SK-MEL-5 (cell line): Measurements from ENCODE around the gene GTF2IRD1. TPM values are rescaled to one million over a fixed set of nuclear protein-coding genes. Genes with fewer than 3 reads are reported as not detected.
"Not testable (repeated sequence)": the region's sequence is repeated elsewhere in the genome, so short reads cannot be mapped to it uniquely, and the experiment has no call there.

ENCODE experiments used
- DNase-seq: peaks from one replicate; pipeline ENCODE4 v3.0.0-alpha.2; 2016; ENCODE audit warnings: low read depth, low spot score
- in situ Hi-C: cut with HindIII; loops from 2 replicates; pipeline ENCODE4 v1.10.0; 2016; ENCODE audit warnings: low sequenced_read_pairs, high pct_unique_total_duplicates, low pct_unique_long_range_greater_than_20kb
- total RNA-seq: library from RNA; depleted of rRNA; stranded (reverse); fragments of >200 nt; shearing (Covaris generic); gene quantifications from 2 replicates; pipeline ENCODE4 v1.2.3, GENCODE V29; 2014

Gene GTF2IRD1
- total RNA-seq, 1 experiment from 2014 or later, result 2.6 TPM

- in situ Hi-C loops, DNase-seq: not testable (repeated sequence)
Measured at GRCh38 chr7:74496773-74497172, 43.1 kb downstream of the GTF2IRD1 start.

DNA sequence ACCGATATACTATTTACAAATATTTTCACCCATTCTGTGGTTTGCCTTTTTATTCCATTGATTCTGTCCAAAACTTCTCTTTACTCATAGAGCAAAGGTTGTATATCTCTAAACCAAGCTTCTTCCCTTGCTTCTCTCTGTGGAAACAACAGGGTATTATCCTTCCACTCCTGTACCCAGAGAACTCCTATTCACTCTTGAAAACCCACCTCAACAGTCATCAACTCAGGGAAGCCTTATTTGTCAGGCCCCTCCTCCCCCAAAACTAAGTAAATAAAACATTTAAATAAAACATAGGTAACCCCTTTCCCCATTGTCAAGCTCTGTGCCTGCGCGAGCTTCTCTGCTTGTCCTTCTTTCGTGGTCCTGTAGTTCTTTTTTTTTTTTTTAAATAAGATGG is 44.6 kb downstream of the GTF2IRD1 start:
- DNase-seq, result no peak
- in situ Hi-C loops, result no loop called here

DNA sequence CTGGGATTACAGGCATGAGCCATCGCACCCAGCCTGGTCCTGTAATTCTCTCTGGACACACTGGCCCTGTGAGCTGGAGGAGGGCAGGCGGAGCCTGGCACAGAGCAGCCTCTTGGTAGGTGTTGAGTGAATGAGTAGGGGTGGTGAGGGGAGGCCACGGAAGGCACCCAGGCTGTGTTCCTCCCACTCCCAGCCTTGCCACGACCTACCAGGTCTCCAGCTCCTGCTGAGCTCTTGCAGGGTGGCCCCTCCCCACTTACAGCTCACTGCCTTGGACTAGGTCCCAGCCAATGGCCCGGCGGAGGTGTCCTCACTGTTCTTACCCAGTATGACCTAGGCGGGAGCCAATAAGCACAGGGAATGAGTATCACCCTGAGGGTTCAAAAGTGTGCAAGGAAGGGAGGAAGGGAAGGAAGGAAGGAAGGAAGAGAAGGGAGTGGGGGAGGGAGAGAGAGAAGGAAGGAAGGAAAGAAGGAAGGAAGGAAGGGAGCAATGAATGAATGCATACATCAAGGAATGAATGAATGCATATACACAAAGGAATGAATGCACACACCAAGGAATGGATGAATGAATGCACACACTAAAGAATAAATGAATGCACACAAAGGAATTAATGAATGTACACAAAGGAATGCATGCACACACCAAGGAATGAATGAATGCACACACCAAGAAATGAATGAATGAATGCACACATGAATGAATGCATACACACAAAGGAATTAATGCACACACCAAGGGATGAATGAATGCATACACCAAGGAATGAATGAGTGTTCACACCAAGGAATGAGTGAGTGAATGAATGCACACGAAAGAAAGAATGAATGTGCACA is 45.5 kb downstream of the GTF2IRD1 start:
- in situ Hi-C loops, result no loop called here
- DNase-seq, result no peak

GRCh38 chr7:74499835-74500388 is 46.2 kb downstream of the GTF2IRD1 start:
- in situ Hi-C loops, result no loop called here
- no peak for DNase-seq

GRCh38 chr7:74501298-74501697 is 47.6 kb downstream of the GTF2IRD1 start:
- in situ Hi-C loops, result no loop called here
- DNase-seq, result no peak

GRCh38 chr7:74502216-74502891 is 48.6 kb downstream of the GTF2IRD1 start:
- in situ Hi-C loops, result no loop called here

GRCh38 chr7:74503061-74503460 is 49.4 kb downstream of the GTF2IRD1 start:
- in situ Hi-C loops, result no loop called here

More at GRCh38 chr7:74502216-74502891, 48.6 kb downstream of the GTF2IRD1 start:
- no peak for DNase-seq

DNA sequence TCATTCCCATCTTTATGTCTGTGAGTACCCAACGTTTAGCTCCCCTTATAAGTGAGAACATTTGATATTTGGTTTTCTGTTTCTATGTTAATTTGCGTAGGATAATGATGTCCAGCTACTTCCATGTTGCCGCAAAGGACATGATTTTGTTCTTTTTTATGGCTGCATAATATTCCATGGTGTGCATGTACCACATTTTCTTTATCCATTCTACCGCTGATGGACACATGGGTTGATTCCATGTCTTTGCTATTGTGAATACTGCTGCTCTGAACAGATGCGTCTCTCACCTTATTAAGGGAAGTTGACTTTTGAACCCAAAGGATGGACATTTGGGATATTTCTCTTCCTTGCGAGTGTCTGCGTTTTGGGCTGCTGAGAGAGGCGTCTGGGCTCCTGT is 50.2 kb downstream of the GTF2IRD1 start:
- in situ Hi-C loops, result no loop called here
- no peak for DNase-seq

More at GRCh38 chr7:74503061-74503460, 49.4 kb downstream of the GTF2IRD1 start:
- DNase-seq, result no peak

DNA sequence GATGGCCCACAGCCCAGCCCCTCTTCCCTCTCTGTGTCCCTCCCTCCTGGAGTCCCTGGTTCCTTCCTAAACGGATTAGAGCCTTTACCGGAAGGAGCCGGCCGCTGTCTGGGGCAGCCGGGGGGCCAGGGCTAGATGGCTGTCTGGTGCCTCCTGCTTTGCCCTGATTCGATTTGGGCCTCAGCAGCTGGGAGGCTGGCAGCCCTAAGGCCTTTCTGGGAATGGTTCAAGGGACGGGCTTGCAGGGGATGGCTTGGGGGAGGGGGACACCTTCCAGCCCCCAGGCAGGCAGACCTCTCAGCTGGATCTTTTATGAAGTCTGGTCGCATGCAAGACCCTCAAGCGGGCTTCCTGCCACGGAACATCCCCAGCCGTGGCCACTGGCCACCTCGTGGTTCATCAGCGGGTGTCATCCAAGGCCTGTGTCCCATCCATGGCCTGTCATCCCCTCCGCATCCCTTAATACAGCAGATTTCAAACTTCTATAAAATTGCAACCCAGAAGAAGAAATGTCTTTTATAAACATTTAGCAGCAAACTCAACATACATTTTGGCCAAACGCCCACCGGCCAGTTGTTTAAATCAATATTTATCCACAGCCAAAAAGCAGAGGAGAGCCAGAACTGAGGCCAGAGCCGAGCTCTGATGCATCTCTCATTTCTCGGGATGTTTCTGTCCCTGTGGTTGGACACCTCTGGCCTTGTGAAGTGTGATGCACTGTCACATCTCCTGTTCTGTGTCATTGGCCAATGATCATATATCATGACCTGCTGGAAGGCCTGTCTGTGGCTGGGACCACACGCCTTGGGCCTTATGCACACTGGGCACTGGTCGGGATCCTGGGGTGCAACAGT is 52.0 kb downstream of the GTF2IRD1 start:
- DNase-seq, result no peak
- in situ Hi-C loops, result no loop called here

GRCh38 chr7:74506325-74506724 is 52.6 kb downstream of the GTF2IRD1 start:
- in situ Hi-C loops, result no loop called here
- no peak for DNase-seq

DNA sequence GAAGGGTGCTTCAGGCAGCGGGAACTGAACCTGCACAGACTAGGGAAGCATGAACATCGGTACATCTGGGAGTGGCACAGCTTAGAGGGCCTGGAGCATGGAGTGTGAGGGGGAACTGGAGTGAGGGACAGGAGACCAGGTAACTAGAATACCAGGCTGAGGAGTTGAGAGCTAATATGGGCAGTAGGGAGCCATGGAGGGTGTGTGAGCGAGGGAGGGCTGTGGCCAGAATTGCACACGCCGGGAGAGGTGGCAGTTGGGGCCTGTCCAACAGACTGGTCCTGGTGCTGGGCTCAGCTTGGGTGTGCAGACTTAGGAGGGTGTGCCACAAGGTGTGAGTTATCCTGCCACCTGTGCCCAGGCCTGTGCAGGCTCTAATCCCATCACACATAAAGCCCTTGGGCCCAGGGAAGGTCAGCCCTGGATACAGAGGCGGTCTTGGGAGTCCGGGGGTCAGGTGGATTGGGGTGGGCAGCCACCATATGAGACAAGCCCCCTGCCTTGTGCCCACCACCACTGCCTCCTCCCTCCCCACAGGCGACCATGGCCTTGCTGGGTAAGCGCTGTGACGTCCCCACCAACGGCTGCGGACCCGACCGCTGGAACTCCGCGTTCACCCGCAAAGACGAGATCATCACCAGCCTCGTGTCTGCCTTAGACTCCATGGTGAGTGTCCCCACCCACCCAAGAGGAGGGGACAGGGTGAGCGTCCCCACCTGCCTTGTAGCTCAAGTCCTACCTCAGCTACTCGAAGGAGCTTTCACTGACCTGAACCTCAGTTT is 54.0 kb downstream of the GTF2IRD1 start:
- no peak for DNase-seq
- in situ Hi-C loops, result no loop called here

DNA sequence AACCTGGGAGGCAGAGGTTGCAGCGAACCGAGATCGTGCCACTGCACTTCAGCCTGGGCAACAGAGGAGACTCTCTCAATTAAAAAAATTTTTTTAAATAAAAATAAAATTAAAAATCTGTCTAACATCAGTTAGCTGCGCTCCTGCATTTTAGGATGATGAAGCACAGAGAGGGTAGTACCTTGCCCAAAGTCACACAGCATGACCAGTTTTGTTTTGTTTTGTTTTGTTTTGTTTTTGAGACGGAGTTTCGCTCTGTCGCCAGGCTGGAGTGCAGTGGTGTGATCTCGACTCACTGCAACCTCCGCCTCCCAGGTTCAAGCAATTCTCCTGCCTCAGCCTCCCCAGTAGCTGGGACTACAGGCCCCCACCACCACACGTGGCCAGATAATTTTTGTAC is 55.7 kb downstream of the GTF2IRD1 start:
- DNase-seq, in situ Hi-C loops: not testable (repeated sequence)

GRCh38 chr7:74511345-74511744 is 57.6 kb downstream of the GTF2IRD1 start:
- in situ Hi-C loops, result no loop called here
- peak; percentile 27 for DNase-seq

DNA sequence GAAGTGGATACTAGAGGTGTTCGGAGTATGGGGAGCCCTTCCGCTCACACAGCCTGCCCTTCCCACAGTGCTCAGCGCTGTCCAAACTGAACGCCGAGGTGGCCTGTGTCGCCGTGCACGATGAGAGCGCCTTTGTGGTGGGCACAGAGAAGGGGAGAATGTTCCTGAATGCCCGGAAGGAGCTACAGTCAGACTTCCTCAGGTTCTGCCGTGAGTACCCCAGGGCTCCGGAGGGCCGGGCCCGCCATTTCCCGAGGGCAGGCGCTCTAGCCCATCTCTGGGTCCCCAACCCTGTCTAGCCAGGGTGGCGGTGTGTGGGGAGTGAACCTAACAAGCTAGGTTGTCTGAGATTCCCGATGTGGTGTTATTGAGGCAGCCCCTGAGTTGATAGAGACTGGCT is 59.1 kb downstream of the GTF2IRD1 start:
- in situ Hi-C loops, result no loop called here
- DNase-seq, result no peak

DNA sequence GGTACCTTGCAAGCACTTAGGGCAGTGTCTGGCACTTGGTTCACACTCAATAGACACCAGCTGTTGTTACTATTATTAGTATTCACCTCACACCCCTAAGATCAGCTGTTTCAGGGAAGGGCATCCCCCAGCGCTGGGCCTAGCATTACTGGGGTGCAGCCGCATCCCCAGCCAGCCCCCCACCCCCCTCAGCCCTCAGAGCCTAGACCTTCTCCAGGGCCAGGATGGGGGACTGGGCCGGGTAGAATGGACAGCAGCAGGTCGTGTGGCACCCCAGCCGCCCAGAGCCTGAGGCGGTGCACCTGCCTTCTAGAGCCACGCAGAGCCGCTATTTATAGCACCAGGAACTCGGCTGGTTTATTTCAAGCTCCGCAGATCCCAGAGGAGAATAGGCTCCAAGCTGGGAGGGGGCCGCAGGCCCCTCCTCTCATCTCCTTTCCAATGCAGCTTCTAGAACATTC is 60.5 kb downstream of the GTF2IRD1 start:
- no peak for DNase-seq
- in situ Hi-C loops, result no loop called here

DNA sequence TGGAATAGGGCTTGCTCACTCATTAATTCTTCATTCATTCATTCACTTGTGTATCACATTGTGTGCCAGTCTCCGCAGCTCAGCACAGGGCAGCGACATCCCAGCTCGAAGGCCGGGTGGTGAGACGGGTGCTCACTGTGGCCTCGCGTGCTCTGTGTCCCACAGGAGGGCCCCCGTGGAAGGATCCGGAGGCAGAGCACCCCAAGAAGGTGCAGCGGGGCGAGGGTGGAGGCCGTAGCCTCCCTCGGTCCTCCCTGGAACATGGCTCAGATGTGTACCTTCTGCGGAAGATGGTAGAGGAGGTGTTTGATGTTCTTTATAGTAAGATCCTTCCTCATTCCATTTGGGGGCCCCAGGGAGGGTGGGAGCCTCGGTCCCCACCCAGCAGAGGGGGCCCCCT is 61.6 kb downstream of the GTF2IRD1 start:
- no peak for DNase-seq
- in situ Hi-C loops, result no loop called here

DNA sequence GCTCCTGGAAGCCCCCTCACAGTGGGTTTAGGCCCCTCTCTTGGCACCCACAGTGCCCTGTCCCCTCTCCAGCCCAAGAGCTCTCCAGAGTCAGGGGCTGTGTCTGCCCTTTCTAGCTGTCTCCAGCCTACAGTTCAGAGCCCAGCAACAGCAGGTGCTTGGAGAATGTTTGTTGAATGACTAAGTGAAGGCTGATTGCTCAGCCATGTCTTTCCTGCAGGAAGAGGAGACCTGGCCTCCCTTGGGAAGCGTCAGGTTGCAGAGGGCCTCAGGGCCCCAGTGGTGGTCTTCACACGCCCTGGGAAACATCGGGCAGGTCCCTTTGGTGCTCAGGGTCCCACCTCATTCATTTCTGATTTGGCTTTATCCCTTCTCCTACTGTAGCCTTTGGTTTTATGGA is 62.5 kb downstream of the GTF2IRD1 start:
- DNase-seq, result no peak
- in situ Hi-C loops, result no loop called here
